AG09309 (cell line): ENCODE results near the gene ZNHIT2.

Source experiments
- DNase-seq: peaks from one replicate; pipeline ENCODE4 v3.0.0-alpha.2; 2010; ENCODE audit warnings: low read depth
- H3K4me3 ChIP-seq: 2 replicates; pipeline ENCODE4 v1.5.1; 2011; ENCODE audit warnings: mild to moderate bottlenecking, low read depth, low read length, moderate library complexity; ENCODE audit not compliant: control insufficient read depth
- CTCF ChIP-seq: IDR thresholded peaks from 2 replicates; pipeline ENCODE4 v1.5.1; 2011; ENCODE audit warnings: mild to moderate bottlenecking, low read depth, low read length, inconsistent platforms; ENCODE audit not compliant: insufficient read depth, control insufficient read depth; ENCODE audit errors: missing control alignments

Gene ZNHIT2

GRCh38 chr11:65112546-65113360 lies 4.7 kb downstream of the ZNHIT2 start:
- no peak for DNase-seq
- H3K4me3 ChIP-seq = peak overlapping the region; percentile 50
- peak; percentile 56 for TF ChIP-seq CTCF

DNA sequence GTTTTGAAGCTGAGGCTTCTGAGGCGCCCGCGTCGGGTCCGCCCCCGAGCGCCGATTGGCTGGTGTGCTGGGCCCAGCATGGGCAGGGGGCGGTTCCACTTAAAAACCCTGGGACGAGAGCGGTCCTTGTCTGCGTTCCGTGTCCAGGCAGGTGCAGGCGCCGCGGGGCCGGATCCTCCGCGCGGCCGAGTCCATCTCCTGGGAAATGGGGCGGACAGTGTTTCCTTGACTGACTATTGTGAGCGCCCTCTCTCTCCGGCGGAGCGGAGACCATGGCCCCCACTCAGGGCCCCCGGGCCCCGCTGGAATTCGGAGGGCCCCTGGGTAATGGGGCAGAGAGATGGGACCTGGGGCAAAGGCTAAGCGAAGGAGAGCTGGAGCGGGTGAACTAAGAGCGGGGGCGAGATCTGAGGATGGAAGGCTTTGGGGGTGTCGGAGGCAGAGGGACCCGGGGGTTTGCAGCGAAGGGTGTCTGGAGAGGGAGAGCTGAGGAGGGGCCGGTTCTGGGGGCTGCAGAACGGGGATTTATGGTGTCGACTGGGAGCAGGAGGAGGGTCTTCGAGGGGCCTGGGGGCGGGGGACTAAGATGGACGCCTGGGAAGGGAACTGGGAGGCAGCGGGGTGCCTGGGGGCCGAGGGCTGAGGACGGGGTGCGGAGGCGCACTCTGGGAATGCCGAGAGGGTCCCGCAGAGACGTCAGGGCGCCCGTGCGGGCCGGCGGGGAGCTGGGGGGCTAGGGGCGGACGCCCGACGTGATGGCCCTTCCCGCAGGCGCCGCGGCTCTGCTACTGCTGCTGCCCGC lies 5.6 kb downstream of the ZNHIT2 start, which contains the start of gene TM7SF2:
TM7SF2 (plus strand) TSS at position 129 of the 802 bp plus-strand sequence; CDS start at position 273, 144 bp downstream.
- H3K4me3 ChIP-seq = peak within 1 kb of the TSS; percentile 50
- TF ChIP-seq CTCF = no peak
- peak; percentile 35 for DNase-seq

DNA sequence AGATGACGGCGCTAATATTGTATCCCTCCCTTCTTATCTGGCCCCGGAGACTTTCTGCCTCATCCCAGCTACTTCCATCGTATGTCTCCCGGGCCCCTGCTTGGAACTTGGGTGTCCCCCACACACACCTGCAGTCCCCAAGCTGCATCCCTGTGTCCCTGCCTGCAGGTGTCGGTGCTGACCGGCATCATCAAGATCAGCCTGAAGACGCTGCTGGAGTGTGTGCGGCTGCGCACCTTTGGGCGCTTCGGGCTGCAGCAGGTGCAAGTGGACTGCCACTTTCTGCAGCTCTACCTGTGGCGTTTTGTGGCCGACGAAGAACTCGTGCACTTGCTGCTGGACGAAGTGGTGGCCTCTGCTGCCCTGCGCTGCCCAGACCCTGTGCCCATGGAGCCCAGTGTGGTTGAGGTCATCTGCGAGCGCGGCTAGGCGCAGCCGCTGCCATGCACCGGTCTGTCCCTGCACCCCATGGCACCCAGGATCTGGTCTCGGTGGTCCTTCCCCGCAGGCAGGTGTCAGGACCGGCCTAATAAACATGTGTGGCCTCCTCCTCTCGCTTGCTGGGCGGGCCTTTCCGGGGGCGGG lies 6.2 kb downstream of the ZNHIT2 start:
- TF ChIP-seq CTCF = no peak
- H3K4me3 ChIP-seq = no peak overlapping the region

GRCh38 chr11:65110354-65110861 lies 7.1 kb downstream of the ZNHIT2 start:
- no peak for DNase-seq
- TF ChIP-seq CTCF = peak; percentile 95
- no peak overlapping the region for H3K4me3 ChIP-seq

More for the DNA sequence above, 6.2 kb downstream of the ZNHIT2 start:
- DNase-seq = no peak

GRCh38 chr11:65109231-65110198 lies 8.0 kb downstream of the ZNHIT2 start:
- no peak overlapping the region for H3K4me3 ChIP-seq
- no peak for DNase-seq
- no peak for TF ChIP-seq CTCF
